ENCODE results near the gene WNT3A. TPM values are rescaled to one million over a fixed set of nuclear protein-coding genes. Genes with fewer than 3 reads are reported as not detected.

Gene WNT3A
- total and polyA plus RNA-seq, 9 of the 15 experiments (the other 6 are each of a cell fraction or from before 2014, with no cell fraction given): not detected

DNA sequence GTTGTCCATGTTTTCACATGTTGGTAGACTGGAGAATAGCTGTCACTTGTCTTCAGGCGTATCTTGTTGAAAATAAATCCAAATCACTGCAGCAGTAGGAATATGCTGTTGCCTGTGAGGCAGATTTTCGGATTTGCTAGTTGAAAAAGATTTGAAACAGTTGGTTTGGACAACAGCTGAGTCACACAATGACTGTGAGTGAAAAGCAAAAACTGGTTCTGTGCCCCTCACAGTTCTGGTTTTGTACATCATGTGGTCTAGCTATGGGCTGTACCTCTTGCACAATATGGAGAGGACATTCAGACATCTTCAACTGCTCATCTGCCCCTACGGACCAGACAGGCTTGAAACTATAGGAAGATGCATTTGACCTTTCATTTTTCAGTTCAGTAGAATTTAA is 77.5 kb downstream of the WNT3A start (continued):
- TF ChIP-seq SMAD1 (IDR thresholded peaks at IDR 0.05; ENCODE audit: low read depth, low read length, partially characterized antibody): peak; percentile 1
- no peak for TF ChIP-seq ZKSCAN8 (CRISPR knock-in tag; IDR thresholded peaks at IDR 0.05)
- no peak for TF ChIP-seq ZNF644 (tag; IDR thresholded peaks at IDR 0.05; ENCODE audit: low read depth)
- TF ChIP-seq KDM1A (IDR thresholded peaks at IDR 0.05): peak; percentile 98
- TF ChIP-seq MAFF (IDR thresholded peaks at IDR 0.05; ENCODE audit: low read length): peak; percentile 16; the same call in 1 of the 2 replicates
- no peak for TF ChIP-seq ZNF551 (CRISPR knock-in tag; IDR thresholded peaks at IDR 0.05)
- TF ChIP-seq, protein P1, sequence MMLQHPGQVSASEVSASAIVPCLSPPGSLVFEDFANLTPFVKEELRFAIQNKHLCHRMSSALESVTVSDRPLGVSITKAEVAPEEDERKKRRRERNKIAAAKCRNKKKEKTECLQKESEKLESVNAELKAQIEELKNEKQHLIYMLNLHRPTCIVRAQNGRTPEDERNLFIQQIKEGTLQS (IDR thresholded peaks at IDR 0.05): peak; percentile 33; the same call in 1 of the 2 replicates
- TF ChIP-seq, protein P1 (CRISPR knock-in tag; conservative IDR thresholded peaks at IDR 0.05): no peak
- TF ChIP-seq MTA2 (IDR thresholded peaks at IDR 0.05; ENCODE audit: low read depth): no peak
- TF ChIP-seq BACH1 (tag; IDR thresholded peaks at IDR 0.05): peak; percentile 56; the same call in 1 of the 2 replicates
- TF ChIP-seq MAFK (IDR thresholded peaks at IDR 0.05; ENCODE audit: low read length): 0 out of 2 replicates have a peak, but pooled peaks have one; percentile 21
- peak; percentile 64; the same call in 1 of the 2 replicates for TF ChIP-seq HDAC2 (IDR thresholded peaks at IDR 0.05)
- TF ChIP-seq FOSL1 (tag; conservative IDR thresholded peaks at IDR 0.05): peak; percentile 42; the same call in 1 of the 2 replicates
- TF ChIP-seq RCOR1 (IDR thresholded peaks at IDR 0.05; ENCODE audit: borderline replicate concordance in 1 of 2, low read depth in 2 of 2, low read length in 2 of 2): peak; percentile 61 to 74; a peak in 3 of 4 replicates
- TF ChIP-seq TARDBP (IDR thresholded peaks at IDR 0.05): no peak
- TF ChIP-seq SIN3A (IDR thresholded peaks at IDR 0.05; ENCODE audit: borderline replicate concordance in 2 of 2, control insufficient read depth in 1 of 2, low read depth in 2 of 2, low read length in 2 of 2): peak in 1 of 2 experiments; percentile 77; a peak in 1 of 4 replicates
- TF ChIP-seq ZNF785 (CRISPR knock-in tag; IDR thresholded peaks at IDR 0.05): peak; percentile 13; the same call in 1 of the 2 replicates
- TF ChIP-seq ZNF316 (IDR thresholded peaks at IDR 0.05): peak; percentile 52; the same call in 1 of the 2 replicates
- TF ChIP-seq ZNF263 (CRISPR knock-in tag; IDR thresholded peaks at IDR 0.05; ENCODE audit: borderline replicate concordance): 0 out of 2 replicates have a peak, but pooled peaks have one; percentile 38
- peak; percentile 24 for TF ChIP-seq TAF1 (IDR thresholded peaks at IDR 0.05; ENCODE audit: control insufficient read depth, extremely low read depth, insufficient read depth, low read length, severe bottlenecking)
- TF ChIP-seq CEBPG (CRISPR knock-in tag; IDR thresholded peaks at IDR 0.05): peak; percentile 84
- peak; percentile 69 to 92 for TF ChIP-seq CEBPG (tag; conservative IDR thresholded peaks at IDR 0.05 in 1 of 2, IDR thresholded peaks at IDR 0.05 in 1 of 2)
- 0 out of 2 replicates have a peak, but pooled peaks have one; percentile 13 for TF ChIP-seq JUND (IDR thresholded peaks at IDR 0.05; ENCODE audit: borderline replicate concordance, low read depth, low read length)
- TF ChIP-seq JUND (tag; IDR thresholded peaks at IDR 0.05; ENCODE audit: borderline replicate concordance, low read depth, low read length): 0 out of 3 replicates have a peak, but pooled peaks have one; percentile 8
- TF ChIP-seq, protein P2, sequence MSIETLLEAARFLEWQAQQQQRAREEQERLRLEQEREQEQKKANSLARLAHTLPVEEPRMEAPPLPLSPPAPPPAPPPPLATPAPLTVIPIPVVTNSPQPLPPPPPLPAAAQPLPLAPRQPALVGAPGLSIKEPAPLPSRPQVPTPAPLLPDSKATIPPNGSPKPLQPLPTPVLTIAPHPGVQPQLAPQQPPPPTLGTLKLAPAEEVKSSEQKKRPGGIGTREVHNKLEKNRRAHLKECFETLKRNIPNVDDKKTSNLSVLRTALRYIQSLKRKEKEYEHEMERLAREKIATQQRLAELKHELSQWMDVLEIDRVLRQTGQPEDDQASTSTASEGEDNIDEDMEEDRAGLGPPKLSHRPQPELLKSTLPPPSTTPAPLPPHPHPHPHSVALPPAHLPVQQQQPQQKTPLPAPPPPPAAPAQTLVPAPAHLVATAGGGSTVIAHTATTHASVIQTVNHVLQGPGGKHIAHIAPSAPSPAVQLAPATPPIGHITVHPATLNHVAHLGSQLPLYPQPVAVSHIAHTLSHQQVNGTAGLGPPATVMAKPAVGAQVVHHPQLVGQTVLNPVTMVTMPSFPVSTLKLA (conservative IDR thresholded peaks at IDR 0.05): peak in 1 of 2 experiments; percentile 23; a peak in 1 of 4 replicates
- TF ChIP-seq HDAC1 (IDR thresholded peaks at IDR 0.05): peak in 1 of 2 experiments; percentile 78; a peak in 2 of 4 replicates
